ENCODE results near the gene TIMM23. TPM values are rescaled to one million over a fixed set of nuclear protein-coding genes. Genes with fewer than 3 reads are reported as not detected.

Gene TIMM23
- polyA plus RNA-seq, 3 donors = 17.2 to 72.1 (median 71.2) TPM

- H3K4me3 ChIP-seq (replicated peaks in 1 of 3; ENCODE audit: low read depth in 2 of 3, low read length in 3 of 3) = no peak overlapping the region
- no peaks in the 10 kb centered on the region for H3K27me3 ChIP-seq (ENCODE audit: control insufficient read depth in 2 of 2, insufficient read depth in 2 of 2, low read length in 2 of 2)
- no peak overlapping the region for H3K27ac ChIP-seq (ENCODE audit: low read depth in 1 of 2, low read length in 2 of 2)
- Mint-ChIP-seq H3K9me3 (peaks cover 0 to 3% (median 0%) of the 10 kb centered on the region in 7 donors), H3K4me1 (peaks cover 2% of the 10 kb centered on the region), H3K27ac (no peak overlapping the region), H3K4me3 (no peak overlapping the region), H3K27me3 (ENCODE audit: low read depth in 3 of 3) (peaks cover 0 to 4% (median 0%) of the 10 kb centered on the region in 3 donors), H3K36me3 (no peaks in the 10 kb centered on the region)
- TF ChIP-seq, protein P1, sequence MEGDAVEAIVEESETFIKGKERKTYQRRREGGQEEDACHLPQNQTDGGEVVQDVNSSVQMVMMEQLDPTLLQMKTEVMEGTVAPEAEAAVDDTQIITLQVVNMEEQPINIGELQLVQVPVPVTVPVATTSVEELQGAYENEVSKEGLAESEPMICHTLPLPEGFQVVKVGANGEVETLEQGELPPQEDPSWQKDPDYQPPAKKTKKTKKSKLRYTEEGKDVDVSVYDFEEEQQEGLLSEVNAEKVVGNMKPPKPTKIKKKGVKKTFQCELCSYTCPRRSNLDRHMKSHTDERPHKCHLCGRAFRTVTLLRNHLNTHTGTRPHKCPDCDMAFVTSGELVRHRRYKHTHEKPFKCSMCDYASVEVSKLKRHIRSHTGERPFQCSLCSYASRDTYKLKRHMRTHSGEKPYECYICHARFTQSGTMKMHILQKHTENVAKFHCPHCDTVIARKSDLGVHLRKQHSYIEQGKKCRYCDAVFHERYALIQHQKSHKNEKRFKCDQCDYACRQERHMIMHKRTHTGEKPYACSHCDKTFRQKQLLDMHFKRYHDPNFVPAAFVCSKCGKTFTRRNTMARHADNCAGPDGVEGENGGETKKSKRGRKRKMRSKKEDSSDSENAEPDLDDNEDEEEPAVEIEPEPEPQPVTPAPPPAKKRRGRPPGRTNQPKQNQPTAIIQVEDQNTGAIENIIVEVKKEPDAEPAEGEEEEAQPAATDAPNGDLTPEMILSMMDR (IDR thresholded peaks at IDR 0.05) = no peak
- H3K4me1 ChIP-seq (ENCODE audit: control insufficient read depth in 1 of 2, insufficient read depth in 2 of 2, low read length in 2 of 2) = no peaks in the 10 kb centered on the region
- no peaks in the 10 kb centered on the region for H3K9me3 ChIP-seq (replicated peaks in 1 of 2; ENCODE audit: control insufficient read depth in 1 of 2, insufficient read depth in 1 of 2, low read length in 2 of 2)
- intact Hi-C loops (cut with micrococcal nuclease) = no loop called here
- peak overlapping the region; percentile 16 for H2AFZ ChIP-seq (ENCODE audit: insufficient read depth, low read depth, low read length, poor library complexity, severe bottlenecking)
- H3K4me2 ChIP-seq (replicated peaks; ENCODE audit: extremely low read depth, low read length, poor library complexity, severe bottlenecking) = no peak overlapping the region
- no peak overlapping the region for H3K9ac ChIP-seq (ENCODE audit: insufficient read depth, low read length, poor library complexity, severe bottlenecking)
- no peak for DNase-seq
- no peaks in the 10 kb centered on the region for H3K79me2 ChIP-seq (ENCODE audit: insufficient read depth, low read length)
- WGBS (ENCODE audit: insufficient coverage) = 100% methylated on average over 2 of the region's 3 CpGs
- no peaks in the 10 kb centered on the region for H3K36me3 ChIP-seq (replicated peaks in 1 of 2; ENCODE audit: control insufficient read depth in 1 of 2, insufficient read depth in 2 of 2, low read length in 2 of 2)
- H4K20me1 ChIP-seq (ENCODE audit: insufficient read depth, low read length) = no peaks in the 10 kb centered on the region
These were observed 67.7 kb downstream of the TIMM23 start for GRCh38 chr10:46040004-46040403.

GRCh38 chr10:46042527-46042926 lies 70.2 kb downstream of the TIMM23 start:
- Histone ChIP-seq H3K79me2 (ENCODE audit: insufficient read depth, low read length) (no peaks in the 10 kb centered on the region), H3K9ac (ENCODE audit: insufficient read depth, low read length, poor library complexity, severe bottlenecking) (no peak overlapping the region), H3K4me1 (ENCODE audit: control insufficient read depth in 1 of 2, insufficient read depth in 2 of 2, low read length in 2 of 2) (no peaks in the 10 kb centered on the region), H3K4me3 (replicated peaks in 1 of 3; ENCODE audit: low read depth in 2 of 3, low read length in 3 of 3) (no peak overlapping the region), H3K27me3 (ENCODE audit: control insufficient read depth in 2 of 2, insufficient read depth in 2 of 2, low read length in 2 of 2) (no peaks in the 10 kb centered on the region), H3K4me2 (replicated peaks; ENCODE audit: extremely low read depth, low read length, poor library complexity, severe bottlenecking) (no peak overlapping the region), H4K20me1 (ENCODE audit: insufficient read depth, low read length) (no peaks in the 10 kb centered on the region), H2AFZ (ENCODE audit: insufficient read depth, low read depth, low read length, poor library complexity, severe bottlenecking) (no peak overlapping the region), H3K27ac (ENCODE audit: low read depth in 1 of 2, low read length in 2 of 2) (no peak overlapping the region), H3K36me3 (replicated peaks in 1 of 2; ENCODE audit: control insufficient read depth in 1 of 2, insufficient read depth in 2 of 2, low read length in 2 of 2) (no peaks in the 10 kb centered on the region), H3K9me3 (replicated peaks in 1 of 2; ENCODE audit: control insufficient read depth in 1 of 2, insufficient read depth in 1 of 2, low read length in 2 of 2) (no peaks in the 10 kb centered on the region)
- TF ChIP-seq, protein P1 (IDR thresholded peaks at IDR 0.05) = no peak
- intact Hi-C loops (cut with micrococcal nuclease) = no loop called here
- Mint-ChIP-seq H3K4me1 (no peaks in the 10 kb centered on the region), H3K9me3 (peaks cover 0 to 3% (median 0%) of the 10 kb centered on the region in 7 donors), H3K4me3 (no peak overlapping the region), H3K27ac (no peak overlapping the region), H3K27me3 (ENCODE audit: low read depth in 3 of 3) (peaks cover 0 to 4% (median 0%) of the 10 kb centered on the region in 3 donors), H3K36me3 (no peaks in the 10 kb centered on the region)
- 100% methylated on average over 1 of the region's 4 CpGs for WGBS (ENCODE audit: insufficient coverage)
- no peak for DNase-seq

All from CD14-positive monocyte (primary cell).